ENCODE data around the gene PSMB9. TPM values are rescaled to one million over a fixed set of nuclear protein-coding genes. Genes with fewer than 3 reads are reported as not detected.

Gene PSMB9
- total and polyA plus RNA-seq, 2 of the 4 experiments (the other 2 are of a cell fraction) = 9.0 to 12.8 TPM

DNA sequence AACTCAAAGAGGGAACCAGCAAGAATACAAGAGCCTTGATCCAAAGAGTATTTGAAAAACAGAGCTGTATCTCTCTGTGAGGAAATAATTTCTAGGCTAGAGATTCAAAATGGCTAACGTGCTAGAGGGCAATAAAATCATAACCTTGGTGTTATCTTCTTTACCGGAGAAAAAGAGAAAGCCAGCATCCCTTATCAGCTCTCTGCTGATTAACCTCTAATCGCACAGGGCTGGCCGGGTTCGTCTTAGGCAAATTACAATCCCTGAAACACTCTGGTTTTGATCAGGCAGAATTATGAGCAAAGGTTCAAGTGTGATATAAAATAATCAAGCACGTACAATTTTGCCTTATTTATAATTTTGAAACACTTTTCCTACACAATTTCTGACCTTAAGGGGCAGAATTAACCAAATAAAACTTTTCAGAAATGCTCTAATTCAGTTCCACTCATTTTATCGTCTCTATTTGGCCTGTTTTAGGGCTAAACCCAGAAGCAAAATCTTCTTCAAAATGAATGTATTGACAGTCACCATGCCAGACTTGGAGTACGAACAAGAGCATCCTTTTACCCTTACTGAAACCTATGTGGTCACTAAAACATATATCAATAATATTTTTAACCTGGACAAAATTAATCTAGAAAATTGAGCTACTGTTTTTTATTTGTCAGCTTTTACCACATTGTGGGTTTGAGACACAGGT lies 13.7 kb downstream of the PSMB9 start:
- Histone ChIP-seq H3K18ac (ENCODE audit: low read depth, low read length) (no peak overlapping the region), H3K4me1 (ENCODE audit: control insufficient read depth, insufficient read depth, low read length) (no peaks in the 10 kb centered on the region), H3K36me3 (ENCODE audit: control insufficient read depth, insufficient read depth, low read length) (no peaks in the 10 kb centered on the region), H2BK120ac (ENCODE audit: low read depth, low read length) (no peak overlapping the region), H4K5ac (ENCODE audit: low read depth, low read length) (no peak overlapping the region), H3K56ac (ENCODE audit: extremely low read depth, insufficient read depth, low read length) (no peak overlapping the region), H2BK20ac (ENCODE audit: low read depth, low read length) (no peak overlapping the region), H2AFZ (replicated peaks; ENCODE audit: low read length, poor library complexity) (no peak overlapping the region), H2AK9ac (replicated peaks; ENCODE audit: low read depth, low read length, poor library complexity) (no peak overlapping the region), H3K27ac (ENCODE audit: insufficient read depth, low read length) (no peak overlapping the region), H4K20me1 (ENCODE audit: insufficient read depth, low read length) (no peaks in the 10 kb centered on the region), H4K91ac (ENCODE audit: insufficient read depth, low read depth, low read length) (no peak overlapping the region), H2AK5ac (ENCODE audit: low read depth, low read length) (no peak overlapping the region), H3K9me3 (ENCODE audit: control insufficient read depth, insufficient read depth, low read length) (no peaks in the 10 kb centered on the region), H2BK5ac (ENCODE audit: low read depth, low read length, poor library complexity, severe bottlenecking) (no peak overlapping the region), H3K9me1 (ENCODE audit: insufficient read depth, low read length) (no peaks in the 10 kb centered on the region), H2BK15ac (ENCODE audit: low read depth, low read length) (no peak overlapping the region), H3K4ac (ENCODE audit: low read depth, low read length) (no peak overlapping the region), H3K9ac (ENCODE audit: low read depth, low read length) (no peak overlapping the region), H4K8ac (ENCODE audit: low read depth in 2 of 2, low read length in 2 of 2) (no peak overlapping the region), H3K27me3 (ENCODE audit: control insufficient read depth, insufficient read depth, low read length) (peaks cover 19% of the 10 kb centered on the region), H3K4me3 (ENCODE audit: insufficient read depth, low read depth, low read length) (no peak overlapping the region), H3K79me1 (ENCODE audit: low read depth in 1 of 2, low read length in 2 of 2) (no peaks in the 10 kb centered on the region), H3K4me2 (ENCODE audit: low read depth, low read length) (no peak overlapping the region), H3K23ac (ENCODE audit: low read depth, low read length) (no peak overlapping the region), H3K14ac (replicated peaks; ENCODE audit: low read depth, low read length) (no peak overlapping the region)
- POLR2A ChIA-PET (ENCODE audit: unreplicated experiment) = interaction anchor here (0.6 to 1.6 kb wide), 4 partner anchors 10 to 104 kb away, joined by 3 to 8 read pairs (median 4); partner anchors contain the start of gene TAP2
- intact Hi-C loops (cut with micrococcal nuclease) (loop anchor here (1.0 to 10.0 kb wide), 6 partner anchors 29 to 452 kb away; partner anchors contain the start of genes HLA-DQB1 and TAP2), dilution Hi-C loops (cut with HindIII; ENCODE audit: low sequenced_read_pairs, unreplicated experiment) (no loop called here), in situ Hi-C loops (cut with MboI; ENCODE audit: low sequenced_read_pairs) (no loop called here)
- CTCF ChIA-PET = interaction anchor here (0.6 to 3.0 kb wide), 18 partner anchors 9 to 622 kb away, joined by 3 to 38 read pairs (median 6); partner anchors contain the start of genes PSMB9, TAP1 and TAP2
- peak; percentile 35 for ATAC-seq (ENCODE audit: low read depth)
- BruUV-seq (replicated peaks) = no TSS peak
- no CpG with 5 or more reads among the region's 8 CpGs for WGBS, 2 experiments (ENCODE audit: extremely low coverage in 2 of 2, insufficient read length in 1 of 2)
- no peak for DNase-seq
- TF ChIP-seq MAZ (IDR thresholded peaks at IDR 0.05; ENCODE audit: borderline replicate concordance, low read depth, low read length) (no peak), SMC3 (IDR thresholded peaks at IDR 0.05; ENCODE audit: low read depth, low read length) (no peak), FOS (IDR thresholded peaks at IDR 0.05; ENCODE audit: low read depth, low read length) (no peak), CHD1 (IDR thresholded peaks at IDR 0.05; ENCODE audit: low read depth, low read length) (no peak), MXI1 (IDR thresholded peaks at IDR 0.05; ENCODE audit: borderline replicate concordance, low read depth, low read length) (no peak), POLR2A (IDR thresholded peaks at IDR 0.05; ENCODE audit: low read depth, low read length) (no peak)

Measured in IMR-90 (cell line).